HG03439 (cell line): ENCODE data around the gene SNN.

Experiments
- ATAC-seq: cut with Tn5 transposase; IDR thresholded peaks from one replicate; pipeline ENCODE4 v1.9.1; 2021; ENCODE audit warnings: mild to moderate bottlenecking, moderate library complexity; ENCODE audit not compliant: unreplicated experiment

Gene SNN

DNA sequence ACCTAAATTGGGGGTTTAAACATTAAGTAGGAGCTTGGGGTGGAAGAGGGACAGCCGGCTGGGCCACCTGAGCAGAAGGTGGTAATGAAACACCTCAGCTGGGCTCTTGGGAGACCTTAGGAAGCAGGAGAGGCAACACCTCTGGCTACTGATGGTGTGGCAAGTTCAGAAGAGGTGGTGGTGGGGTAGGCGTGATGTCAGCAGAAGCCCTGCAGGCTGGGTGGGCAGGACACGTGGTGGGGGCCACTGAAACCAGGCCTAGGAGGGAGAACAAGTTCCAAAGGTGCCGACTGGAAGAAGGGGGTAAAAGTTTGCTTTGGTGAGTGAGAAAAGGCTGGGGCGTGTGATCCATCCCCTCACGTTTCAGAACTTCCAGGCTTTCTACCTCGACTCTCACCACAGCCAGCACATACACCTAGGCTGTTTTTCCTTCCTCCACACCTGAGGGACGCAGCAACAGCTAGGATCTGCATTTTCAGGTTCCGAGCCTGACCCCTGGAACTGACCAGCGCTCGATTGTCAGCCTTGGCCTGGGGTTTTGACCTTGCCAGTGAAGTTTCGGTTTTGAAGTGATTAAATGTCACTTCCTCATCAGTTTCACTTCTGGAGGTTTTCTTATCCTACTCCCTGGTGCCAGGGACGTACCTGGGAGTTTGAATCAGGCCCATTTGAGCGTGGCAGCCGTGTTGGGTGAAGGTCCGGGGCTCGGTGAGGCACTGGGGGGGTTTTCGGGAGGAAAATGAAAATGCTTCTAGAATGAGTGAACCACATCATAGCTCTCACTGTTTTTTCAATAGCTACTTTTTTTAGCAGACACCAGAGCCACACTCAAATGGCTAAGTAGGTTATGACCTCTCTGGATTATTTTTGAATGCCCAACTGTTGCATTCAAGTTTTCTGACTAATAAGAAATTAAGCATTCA, 10.0 kb downstream of the SNN start:
- no peak for ATAC-seq

DNA sequence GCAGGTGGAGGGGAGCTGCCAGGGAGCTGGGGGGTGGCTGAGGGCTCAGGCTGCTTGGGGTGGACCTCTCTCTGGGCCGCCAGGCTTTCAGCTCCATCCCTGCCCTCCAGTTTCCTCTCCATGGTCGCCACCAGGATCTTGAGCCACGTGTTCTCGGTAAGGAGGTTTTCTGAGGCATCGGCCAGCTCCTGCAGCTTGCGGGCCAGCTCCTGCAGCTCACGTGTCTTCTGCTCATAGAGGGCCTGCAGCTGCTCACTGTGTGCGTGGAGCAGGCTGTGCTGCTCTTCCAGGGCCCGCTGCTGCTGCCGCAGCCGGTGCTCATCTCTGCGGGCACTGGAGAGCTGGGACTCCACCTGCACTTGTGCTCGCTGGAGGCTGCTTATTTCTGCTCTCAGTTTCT, 11.0 kb downstream of the SNN start:
- no peak for ATAC-seq

DNA sequence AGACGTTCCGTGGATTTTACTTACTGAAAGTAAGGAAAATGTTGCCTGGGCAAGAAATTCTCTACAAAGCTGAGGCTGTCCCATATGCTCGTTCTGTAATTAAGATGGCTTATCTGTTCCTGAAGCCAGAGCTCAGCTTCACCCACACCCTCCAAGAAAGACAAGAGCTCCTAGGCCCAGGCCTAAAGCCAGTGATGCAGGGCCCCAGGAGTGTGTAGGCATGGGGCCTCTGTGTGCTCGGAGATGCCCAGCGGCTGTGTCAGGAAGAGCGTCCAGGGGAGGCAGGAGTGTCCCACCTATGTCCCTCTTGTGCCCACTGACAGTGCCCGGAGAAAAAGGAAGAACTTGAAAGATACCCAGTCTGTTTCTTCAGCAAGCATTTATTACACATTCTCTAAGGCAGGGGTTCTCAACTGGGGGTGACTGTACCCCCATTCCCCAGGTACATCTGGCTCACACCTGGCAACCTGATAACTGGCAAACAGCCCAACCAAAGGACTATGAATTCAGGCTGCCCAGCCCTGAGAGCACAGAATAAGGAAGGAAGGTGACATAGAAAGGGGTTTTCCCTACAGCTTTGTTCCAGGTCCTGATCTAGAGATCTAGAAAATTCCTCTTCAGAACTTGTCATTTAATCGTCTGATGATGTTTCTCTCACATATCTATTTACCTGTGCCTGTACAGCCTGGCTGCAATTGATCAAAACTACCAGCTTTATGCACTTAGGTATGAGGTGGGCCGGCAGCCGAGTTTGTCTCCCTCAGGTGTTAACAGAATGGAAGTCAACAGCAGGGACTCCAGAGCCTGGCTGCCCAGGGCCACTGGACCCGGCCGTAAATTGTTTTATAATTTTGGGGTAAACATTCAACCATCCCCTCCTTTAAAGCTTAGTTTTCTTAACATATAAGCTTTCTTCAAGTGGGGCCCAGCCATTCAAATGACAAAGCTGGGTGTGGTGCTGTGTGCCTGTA, 12.0 kb downstream of the SNN start:
- no peak for ATAC-seq

DNA sequence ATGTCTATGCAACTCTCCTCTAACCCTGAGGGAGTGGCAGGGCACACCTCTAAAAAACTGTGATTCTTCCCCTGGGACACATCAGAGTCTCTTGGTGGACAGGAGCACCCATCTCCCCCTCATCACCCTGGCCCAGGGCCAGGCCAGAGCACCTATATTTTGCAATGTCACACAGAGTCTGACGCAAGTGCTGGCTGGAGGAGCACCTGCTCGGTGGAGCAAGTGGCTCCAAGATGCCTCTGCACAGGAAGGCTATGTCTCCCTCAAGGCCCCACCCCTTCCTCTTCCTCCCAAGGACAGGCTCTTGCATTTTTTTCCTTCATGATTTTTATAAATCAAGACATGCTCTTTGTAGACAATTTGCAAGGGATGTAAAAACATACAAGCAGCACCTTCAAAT, 13.3 kb downstream of the SNN start:
- ATAC-seq: no peak

DNA sequence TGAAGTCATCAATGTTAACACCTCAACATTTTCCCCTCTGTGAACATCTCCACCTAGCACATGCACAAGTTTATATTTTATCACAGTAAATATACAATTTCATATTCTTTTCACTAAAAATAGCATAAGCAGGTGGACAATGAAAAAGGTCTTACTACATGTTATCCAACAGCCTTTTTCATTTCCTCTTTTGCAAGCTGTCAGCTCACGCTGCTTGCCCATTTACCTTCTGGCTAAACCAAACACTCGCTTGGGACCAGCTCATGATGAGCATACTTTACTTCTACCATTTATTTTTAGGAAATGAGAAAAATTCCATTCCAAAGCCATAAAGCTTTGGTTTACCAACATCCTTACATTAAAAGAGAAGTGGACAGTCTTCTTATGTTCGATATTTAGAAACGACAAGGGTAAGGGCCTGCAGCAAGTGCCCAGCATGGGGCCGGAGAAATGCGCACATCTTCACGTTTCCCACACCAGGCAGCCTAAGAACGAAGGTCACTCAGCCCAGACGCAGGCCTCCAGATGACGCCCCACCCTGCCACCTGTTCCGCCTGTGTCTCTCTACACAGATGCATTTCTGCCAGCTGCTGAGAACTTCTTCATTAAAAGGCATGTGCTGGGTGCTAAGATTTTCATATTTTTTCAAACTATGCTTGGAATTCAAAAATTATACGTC, 13.9 kb downstream of the SNN start:
- no peak for ATAC-seq

DNA sequence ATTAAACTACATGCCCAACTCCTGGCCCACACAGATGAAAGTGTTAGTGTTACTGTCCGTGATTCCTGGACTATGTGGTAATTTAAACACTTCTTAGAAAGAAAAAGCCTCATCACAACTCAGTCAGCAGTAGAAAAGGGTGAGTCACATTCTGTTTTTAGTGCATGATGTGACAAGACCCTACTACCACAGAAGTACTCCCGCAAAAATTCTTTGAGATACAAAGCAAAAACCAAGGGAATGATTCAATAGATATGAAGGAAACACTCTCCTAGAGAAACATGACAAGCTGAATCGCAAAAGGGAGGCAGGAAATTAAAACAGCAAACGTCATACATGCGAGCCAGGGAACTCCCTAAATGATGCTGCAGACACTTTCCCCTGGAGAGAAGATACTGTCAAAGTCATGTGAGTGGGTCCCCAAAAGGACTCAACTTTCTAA, 14.4 kb downstream of the SNN start:
- no peak for ATAC-seq

DNA sequence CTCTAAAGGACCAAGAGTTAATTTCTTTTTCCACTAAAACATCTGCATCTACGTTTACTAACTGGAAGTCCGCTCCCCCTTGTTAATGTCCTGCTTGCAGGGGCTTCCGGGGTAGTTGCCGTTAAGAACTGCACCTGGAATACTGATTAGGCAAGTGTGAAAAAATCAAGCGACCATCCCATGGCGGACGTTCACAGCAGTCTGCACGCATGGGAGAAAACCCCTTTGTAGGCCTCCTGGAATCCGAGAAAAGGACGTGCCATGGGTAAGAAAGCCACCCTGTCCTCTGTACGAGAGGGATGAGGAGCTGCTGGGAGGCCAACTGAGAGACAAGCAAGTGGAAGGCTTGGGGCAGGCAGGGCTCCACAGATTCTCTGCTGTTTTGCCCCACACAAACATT, 14.9 kb downstream of the SNN start:
- ATAC-seq: no peak

DNA sequence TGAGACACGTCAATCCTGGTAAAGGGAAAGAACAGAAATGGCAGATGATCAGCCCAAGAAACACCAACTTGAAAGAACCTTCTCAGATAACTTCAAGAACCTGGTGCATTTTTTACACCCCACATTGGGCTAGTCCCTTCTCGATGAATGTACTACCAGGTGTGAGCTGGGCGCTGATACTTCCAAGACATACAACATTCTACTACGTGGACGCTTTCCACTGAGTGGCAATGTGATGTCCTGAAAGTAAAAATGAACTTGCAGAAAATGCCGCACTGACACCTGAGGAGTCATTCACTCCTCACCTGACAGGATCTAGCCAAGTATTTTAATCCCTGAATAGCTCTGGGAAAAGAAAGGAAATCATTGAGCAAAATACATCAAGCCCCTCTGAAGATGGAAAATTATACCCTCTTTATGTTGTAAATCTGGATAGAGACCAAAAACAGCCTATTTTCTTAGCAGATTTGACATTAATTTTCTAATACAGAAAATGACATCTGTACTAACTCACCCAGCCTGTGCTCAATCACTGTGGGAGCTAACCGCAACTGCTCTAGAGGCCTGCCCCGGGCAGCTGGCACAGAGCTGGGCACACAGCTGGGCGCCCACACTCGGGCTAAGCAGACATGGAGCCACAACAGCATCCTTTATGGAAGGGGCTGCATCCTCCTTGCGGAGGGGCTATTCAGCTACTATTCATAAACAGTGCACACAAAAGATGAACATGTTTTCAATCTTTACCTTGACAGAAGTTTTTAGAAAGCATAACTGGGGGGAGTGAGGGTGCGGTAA, 16.2 kb downstream of the SNN start:
- ATAC-seq: no peak

DNA sequence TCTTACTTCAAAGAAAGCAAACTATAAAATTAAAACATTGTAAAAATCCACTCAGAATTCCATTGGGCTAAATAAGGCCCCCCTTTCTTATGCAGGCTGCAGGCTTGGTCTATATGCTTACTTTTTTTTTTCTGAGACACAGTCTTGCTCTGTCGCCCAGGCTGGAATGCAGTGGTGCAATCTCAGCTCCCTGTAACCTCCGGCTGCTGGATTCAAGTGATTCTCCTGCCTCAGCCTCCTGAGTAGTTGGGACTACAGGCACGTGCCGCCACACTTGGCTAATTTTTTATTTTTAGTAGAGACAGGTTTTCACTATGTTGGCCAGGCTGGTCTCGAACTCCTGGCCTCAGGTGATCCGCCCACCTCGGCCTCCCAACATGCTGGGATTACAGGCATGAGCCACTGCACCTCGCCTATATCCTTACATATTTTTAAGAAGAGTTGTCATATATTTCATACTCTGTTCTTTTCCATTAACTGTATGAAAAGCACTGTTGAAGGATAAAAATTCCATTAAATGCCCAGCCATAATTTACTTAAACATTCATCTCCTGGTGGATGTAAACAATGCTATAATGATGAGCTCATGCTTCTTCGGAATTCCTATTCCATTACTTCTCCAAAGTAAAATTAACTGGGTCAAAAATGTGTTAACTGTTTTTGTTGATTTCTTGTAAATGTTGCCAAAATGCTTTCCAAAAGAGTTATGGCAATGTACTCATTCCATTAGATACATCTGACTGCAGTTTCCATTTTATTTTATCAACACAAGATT, 17.8 kb downstream of the SNN start:
- ATAC-seq: no peak

DNA sequence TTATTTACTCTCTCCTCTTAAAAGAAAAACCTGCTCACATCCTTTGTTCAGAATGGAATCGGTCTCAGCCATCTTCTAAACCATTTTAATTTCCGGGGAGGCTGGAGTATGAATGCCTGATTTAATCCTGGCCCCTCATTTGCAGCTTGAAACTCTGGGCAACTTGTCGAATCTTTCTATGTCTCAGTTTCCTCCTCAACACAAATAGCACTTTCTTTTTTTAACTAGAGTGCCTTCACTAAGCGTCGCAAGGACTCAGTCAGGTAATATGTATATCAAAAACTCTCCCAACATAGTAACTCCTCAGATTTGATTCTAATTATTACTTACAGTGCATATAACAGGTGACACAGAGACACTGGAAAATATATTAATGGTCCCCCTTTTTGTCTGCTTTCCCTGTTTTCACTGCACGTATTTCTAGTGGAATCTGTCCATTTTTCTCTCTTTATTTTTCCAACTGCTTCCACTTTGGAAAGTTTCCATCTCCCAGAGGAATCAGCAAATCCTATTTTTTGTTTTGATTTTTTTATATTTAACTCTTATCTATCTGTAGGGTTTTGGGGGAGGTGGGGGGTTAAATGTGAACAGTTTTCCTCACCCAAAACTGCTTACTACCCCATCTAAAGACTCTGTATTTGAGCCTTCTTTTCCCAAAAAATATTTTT, 18.6 kb downstream of the SNN start:
- ATAC-seq: no peak

DNA sequence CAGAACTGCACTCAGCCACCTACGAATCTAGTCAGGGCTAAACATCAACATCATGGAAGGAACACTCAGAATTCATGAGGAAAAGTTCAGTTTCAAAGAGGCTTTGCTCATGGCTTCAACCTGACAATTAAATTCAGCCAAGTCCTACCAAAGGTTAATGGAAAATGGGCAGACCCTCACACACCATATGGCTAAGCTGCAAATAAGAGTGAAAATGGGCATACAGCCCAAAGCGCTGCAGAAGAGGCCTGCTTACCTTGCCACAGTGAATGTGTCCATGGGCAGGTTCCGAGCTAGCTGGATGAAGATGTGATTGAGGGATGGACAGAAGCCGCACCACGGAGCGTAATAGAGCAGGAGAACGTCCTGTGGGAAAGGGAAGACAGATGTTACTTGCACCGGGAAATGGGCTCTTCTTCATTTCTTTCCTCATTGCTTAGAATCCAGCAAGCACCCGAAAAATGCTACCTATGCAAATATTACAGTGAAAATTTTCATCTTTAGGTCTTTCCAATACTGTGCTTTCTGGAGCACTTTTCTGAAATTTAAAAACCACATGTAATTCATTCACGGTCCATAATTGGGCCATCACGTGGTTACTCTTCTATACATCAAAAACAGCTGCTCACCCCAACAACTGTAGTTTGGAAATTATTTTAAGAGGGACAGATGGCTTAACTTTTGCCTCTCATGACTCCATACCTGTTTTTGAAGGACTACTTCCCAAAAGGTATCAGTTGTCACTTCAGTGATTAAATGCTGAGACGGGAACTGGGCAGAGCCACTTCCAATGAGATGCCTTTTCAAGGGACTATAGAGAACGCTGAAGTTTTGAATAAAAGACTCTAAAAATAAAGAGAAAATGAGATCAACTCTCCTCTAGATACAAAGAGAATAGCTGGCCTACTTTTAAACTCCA, 19.6 kb downstream of the SNN start:
- ATAC-seq: no peak

DNA sequence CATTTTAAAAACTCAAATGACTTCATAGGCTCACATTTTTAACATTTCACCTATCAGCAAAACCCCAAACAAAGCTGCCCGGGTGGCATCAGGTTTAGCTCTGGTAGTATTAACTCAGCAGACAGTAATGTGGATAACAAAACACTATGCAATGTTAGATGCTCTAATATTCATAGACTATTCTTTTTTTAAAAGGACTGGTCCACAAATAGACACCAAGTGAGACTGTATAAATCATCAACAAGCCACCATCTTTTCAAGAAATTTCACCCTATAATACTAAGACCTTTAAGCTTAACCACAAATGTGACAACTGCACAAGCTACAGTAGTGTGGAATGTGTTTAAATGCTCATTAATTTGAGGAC, 20.2 kb downstream of the SNN start:
- no peak for ATAC-seq

DNA sequence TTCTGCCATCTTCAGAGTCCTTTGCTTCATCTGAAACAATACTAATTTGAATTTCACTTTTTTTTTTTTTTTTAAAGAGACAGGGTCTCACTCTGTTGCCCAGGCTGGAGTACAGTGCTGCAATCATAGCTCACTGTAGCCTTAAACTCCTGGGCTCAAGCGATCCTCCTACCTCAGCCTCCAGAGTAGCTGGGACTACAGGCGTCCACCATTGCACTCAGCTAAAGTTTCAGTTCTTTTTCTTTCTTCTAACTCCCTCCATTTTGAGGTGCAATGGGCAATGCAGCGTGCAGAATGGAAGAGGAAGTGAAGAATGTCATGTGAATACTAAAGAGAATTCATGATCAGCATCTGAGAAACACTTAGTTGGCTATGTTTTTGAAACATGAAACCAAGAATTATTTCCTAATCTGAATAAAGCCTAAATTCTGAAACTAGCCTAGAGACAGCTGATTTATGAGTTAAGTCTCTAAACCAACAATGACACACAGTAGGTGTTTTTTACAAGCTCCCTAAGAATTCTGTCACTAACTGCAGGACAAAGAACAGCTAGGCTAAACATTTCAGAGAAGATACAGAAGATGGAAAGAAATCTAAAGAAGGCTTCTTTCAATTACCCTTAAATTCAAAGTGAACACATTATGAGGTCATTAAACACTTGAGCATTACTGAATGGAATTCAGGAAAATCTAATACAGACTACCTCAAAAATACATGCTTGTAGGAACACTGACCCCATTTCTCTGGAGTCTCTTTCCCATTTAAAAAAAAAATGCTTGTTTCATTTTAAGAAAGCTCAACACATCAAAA, 21.0 kb downstream of the SNN start:
- peak; percentile 81 for ATAC-seq

DNA sequence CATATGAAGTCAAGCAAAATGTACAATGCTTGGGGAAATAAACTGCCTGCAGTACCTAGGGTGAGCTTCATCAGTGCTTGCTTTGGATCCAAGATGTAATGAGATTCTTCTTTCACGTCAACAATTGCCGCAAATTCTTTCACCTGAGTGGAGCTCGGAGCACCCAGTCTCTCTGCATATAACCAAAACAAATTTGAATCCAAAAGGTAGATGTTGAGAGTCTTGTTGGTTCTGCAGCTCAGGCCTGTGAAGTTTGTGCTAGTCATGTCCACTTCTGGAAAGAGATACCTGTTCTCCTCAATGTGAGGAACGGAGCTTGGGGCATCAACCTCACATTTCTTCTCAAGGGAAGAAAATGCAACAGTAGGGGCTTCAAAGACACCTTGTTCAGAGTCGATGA, 23.0 kb downstream of the SNN start:
- no peak for ATAC-seq

DNA sequence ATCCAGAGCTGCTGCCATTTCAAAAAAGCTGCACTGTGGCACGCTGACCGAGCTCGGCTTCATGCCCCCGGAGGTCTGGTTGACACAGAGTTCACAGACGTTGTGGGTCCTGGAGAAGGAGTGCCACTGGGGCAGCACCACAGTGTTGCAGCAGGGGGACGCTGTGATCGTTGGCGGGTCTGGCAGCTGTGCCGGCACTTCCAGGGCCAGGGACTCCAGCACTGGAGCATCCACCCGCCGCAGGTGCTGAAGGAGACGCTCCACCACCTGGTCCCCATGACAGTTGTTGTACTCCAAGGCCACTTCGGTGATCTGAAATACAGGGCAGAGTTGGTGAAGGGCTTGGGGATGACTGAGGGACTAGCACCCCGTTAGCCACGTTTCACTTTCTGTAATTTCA, 23.5 kb downstream of the SNN start:
- no peak for ATAC-seq

DNA sequence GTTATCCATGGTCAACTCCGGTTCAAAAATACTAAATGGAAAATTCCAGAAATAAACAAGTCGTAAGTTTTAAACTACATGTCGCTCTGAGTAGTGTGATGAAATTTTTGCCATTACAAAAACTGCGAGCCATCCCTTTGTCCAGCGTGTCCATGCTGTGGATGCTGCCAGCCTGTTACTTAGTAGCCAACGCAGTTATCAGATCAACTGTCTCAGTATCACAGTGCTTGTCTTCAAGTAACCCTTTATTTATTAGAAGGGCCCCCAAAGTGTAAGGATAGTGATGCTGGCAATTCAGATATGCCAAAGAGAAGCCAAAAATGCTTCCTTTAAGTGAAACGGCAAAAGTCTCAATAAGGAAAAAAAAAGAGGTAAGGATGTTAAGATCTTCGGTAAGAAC, 23.9 kb downstream of the SNN start:
- no peak for ATAC-seq

DNA sequence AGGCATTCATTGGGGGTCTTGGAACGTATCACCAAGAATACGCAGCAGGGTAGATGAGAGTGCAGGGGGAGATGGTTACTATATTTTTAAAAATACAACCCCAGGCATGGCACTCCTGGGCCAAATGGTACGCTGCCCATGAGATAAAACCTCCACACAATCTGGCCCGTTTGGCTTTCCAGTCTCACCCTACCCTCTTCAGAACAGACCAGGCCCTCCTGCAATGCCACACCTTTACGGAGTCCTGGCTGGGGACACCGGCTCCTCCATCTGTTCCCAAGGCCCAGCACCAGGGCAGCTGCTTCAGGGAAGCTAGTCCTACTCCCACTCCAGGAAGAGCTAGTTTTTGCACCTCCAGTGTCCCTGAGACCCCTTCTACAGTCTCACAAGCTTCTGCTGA, 24.4 kb downstream of the SNN start:
- no peak for ATAC-seq
